Activated gamma-delta T cell treated with anti-CD3 and anti-CD28 coated beads, Interleukin-2, amount 50 U/mL, for 16 hours (primary cell): Measurements from ENCODE around the gene PCDHGA1.
"Not testable (repeated sequence)": the region's sequence is repeated elsewhere in the genome, so short reads cannot be mapped to it uniquely, and the experiment has no call there.

Experiments used
- DNase-seq: peaks from one replicate; pipeline ENCODE4 v3.0.0-alpha.2; 2020; ENCODE audit warnings: low read depth

PCDHGA1 gene

DNA sequence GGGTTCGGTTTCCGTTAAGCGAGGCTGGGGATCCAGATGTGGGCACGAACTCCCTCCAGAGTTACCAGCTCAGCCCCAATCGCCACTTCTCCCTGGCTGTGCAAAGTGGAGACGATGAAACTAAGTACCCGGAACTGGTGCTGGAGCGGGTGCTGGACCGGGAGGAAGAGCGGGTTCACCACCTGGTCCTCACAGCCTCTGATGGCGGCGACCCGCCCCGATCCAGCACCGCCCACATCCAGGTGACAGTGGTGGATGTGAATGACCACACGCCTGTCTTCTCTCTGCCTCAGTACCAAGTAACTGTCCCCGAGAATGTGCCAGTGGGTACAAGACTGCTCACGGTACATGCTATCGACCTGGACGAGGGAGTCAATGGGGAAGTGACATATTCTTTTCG, 53.0 kb downstream of the PCDHGA1 start:
- DNase-seq, result no peak

DNA sequence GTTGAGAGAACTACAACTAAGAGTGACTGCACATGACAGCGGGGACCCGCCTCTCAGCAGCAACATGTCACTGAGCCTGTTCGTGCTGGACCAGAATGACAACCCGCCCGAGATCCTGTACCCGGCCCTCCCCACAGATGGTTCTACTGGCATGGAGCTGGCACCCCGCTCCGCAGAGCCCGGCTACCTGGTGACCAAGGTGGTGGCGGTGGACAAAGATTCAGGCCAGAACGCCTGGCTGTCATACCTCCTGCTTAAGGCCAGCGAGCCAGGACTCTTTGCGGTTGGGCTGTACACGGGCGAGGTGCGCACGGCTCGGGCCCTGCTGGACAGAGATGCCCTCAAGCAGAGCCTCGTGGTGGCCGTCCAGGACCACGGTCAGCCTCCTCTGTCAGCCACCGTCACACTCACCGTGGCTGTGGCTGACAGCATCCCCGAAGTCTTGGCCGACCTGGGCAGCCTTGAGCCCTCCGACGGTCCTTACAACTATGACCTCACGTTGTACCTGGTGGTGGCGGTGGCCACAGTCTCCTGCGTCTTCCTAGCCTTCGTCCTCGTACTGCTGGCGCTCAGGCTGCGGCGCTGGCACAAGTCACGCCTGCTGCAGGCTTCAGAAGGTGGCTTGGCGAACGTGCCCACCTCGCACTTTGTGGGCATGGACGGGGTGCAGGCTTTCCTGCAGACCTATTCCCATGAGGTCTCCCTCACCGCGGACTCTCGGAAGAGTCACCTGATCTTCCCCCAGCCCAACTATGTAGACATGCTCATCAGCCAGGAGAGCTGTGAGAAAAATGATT, 54.4 kb downstream of the PCDHGA1 start:
- DNase-seq, result no peak

DNA sequence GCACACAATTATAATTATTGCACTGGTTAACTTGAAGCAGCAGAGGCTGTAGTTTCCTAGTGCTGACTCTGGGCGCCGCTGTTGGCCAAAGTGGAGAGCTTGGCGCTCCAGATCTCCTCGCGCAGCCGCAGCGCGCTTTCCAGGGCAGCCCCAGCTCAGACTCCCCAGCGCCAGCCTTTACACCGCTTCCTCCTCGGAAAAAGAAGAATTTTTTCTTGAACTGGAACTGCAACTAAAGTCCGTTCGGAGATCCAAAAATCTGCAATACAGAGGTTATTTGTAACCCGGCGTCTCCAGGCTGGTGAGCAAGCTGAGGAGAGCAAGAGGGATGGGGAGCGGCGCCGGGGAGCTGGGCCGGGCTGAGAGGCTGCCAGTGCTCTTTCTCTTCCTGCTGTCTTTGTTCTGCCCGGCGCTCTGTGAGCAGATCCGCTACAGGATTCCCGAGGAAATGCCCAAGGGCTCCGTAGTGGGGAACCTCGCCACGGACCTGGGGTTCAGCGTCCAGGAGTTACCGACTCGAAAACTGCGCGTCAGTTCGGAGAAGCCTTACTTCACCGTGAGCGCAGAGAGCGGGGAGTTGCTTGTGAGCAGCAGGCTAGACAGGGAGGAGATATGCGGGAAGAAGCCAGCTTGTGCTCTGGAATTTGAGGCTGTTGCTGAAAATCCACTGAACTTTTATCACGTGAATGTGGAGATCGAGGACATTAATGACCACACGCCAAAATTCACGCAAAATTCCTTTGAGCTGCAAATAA, 57.4 kb downstream of the PCDHGA1 start, which contains the start of gene PCDHGB4:
Gene PCDHGB4, plus strand, starts transcription at position 142 of the 755 bp plus-strand sequence. Its CDS starts 187 bp downstream, at position 329.
- DNase-seq, result not testable (repeated sequence)

DNA sequence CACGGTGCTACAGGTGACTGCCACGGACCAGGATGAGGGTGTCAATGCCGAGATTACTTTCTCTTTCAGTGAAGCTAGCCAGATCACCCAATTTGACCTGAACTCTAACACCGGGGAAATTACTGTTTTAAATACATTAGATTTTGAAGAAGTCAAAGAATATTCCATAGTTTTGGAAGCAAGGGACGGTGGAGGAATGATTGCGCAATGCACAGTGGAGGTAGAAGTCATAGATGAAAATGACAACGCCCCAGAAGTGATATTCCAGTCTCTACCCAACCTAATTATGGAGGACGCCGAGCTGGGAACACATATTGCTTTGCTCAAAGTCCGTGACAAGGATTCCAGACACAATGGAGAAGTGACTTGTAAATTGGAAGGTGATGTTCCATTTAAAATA, 58.3 kb downstream of the PCDHGA1 start:
- no peak for DNase-seq

DNA sequence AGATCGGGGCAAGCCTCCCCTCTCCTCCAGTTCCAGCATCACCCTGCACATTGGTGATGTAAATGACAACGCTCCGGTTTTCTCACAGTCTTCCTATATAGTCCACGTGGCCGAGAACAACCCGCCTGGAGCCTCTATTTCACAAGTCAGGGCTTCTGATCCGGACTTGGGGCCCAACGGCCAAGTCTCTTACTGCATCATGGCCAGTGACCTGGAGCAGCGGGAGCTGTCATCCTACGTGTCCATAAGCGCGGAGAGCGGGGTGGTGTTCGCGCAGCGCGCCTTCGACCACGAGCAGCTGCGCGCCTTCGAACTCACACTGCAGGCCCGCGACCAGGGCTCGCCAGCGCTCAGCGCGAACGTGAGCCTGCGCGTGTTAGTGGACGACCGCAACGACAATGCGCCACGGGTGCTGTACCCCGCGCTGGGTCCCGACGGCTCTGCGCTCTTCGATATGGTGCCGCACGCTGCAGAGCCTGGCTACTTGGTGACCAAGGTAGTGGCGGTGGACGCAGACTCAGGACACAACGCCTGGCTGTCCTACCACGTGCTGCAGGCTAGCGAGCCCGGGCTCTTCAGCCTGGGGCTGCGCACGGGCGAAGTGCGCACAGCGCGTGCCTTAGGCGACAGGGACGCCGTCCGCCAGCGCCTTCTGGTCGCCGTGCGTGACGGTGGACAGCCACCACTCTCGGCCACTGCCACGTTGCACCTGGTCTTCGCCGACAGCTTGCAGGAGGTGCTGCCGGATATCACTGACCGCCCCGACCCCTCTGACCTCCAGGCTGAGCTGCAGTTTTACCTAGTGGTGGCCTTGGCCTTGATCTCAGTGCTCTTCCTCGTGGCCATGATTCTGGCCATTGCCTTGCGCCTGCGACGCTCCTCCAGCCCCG, 59.1 kb downstream of the PCDHGA1 start:
- DNase-seq, result no peak

DNA sequence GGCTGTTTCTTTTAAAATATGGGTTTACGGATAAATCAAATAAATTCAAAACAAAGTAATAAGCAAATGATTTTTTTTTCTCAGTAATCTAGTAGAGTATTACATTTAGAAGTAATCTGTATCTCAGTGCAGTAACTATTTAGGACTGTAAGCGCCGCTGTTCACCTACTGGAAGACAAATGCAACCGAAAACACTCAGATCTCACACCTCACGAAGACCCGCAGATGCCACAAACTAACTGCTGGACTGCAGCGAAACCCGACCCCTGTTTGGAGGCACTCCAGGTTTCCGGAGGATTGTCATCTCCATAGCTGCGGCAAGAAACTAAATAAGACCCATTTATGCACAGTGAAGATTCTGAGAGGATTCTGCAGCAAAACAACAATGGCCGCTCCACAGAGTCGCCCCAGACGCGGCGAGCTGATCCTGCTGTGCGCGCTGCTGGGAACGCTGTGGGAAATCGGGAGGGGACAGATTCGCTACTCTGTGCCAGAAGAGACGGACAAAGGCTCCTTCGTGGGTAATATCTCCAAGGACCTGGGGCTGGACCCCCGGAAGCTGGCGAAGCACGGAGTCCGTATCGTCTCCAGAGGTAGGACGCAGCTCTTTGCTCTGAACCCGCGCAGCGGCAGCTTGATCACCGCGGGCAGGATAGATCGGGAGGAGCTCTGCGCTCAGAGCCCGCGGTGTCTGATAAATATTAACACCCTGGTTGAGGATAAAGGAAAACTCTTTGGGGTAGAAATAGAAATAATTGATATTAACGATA, 62.3 kb downstream of the PCDHGA1 start, which contains the start of gene PCDHGA8:
Gene PCDHGA8, plus strand, starts transcription at position 205 of the 770 bp plus-strand sequence. Its CDS starts 181 bp downstream, at position 386.
- no peak for DNase-seq

DNA sequence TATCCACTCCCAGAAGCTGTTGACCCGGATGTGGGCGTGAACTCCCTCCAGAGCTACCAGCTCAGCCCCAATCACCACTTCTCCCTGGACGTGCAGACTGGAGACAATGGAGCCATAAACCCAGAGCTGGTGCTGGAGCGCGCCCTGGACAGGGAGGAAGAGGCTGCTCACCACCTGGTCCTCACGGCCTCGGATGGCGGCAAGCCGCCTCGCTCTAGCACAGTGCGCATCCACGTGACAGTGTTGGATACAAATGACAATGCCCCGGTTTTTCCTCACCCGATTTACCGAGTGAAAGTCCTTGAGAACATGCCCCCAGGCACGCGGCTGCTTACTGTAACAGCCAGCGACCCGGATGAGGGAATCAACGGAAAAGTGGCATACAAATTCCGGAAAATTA, 63.0 kb downstream of the PCDHGA1 start:
- DNase-seq, result no peak

DNA sequence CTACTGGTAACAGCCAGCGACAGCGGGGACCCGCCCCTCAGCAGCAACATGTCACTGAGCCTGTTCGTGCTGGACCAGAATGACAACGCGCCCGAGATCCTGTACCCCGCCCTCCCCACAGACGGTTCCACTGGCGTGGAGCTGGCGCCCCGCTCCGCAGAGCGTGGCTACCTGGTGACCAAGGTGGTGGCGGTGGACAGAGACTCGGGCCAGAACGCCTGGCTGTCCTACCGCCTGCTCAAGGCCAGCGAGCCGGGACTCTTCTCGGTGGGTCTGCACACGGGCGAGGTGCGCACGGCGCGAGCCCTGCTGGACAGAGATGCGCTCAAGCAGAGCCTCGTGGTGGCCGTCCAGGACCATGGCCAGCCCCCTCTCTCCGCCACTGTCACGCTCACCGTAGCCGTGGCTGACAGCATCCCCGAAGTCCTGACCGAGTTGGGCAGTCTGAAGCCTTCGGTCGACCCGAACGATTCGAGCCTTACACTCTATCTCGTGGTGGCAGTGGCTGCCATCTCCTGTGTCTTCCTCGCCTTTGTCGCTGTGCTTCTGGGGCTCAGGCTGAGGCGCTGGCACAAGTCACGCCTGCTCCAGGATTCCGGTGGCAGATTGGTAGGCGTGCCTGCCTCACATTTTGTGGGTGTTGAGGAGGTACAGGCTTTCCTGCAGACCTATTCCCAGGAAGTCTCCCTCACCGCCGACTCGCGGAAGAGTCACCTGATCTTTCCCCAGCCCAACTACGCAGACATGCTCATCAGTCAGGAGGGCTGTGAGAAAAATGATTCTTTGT, 64.3 kb downstream of the PCDHGA1 start:
- not testable (repeated sequence) for DNase-seq

DNA sequence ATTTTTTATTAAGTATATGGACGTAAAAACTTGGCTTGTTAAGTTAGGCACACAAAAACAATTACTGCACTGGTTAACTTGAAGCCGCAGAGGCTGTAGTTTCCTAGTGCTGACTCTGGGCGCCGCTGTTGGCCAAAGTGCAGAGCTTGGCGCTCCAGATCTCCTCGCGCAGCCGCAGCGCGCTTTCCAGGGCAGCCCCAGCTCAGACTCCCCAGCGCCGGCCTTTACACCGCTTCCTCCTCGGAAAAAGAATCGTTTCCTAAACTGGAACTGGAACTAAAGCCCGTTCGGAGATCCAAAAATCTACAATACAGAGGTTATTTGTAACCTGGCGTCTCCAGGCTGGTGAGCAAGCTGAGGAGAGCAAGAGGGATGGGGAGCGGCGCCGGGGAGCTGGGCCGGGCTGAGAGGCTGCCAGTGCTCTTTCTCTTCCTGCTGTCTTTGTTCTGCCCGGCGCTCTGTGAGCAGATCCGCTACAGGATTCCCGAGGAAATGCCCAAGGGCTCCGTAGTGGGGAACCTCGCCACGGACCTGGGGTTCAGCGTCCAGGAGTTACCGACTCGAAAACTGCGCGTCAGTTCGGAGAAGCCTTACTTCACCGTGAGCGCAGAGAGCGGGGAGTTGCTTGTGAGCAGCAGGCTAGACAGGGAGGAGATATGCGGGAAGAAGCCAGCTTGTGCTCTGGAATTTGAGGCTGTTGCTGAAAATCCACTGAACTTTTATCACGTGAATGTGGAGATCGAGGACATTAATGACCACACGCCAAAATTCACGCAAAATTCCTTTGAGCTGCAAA, 67.6 kb downstream of the PCDHGA1 start, which contains the start of gene PCDHGB5:
Gene PCDHGB5, plus strand, starts transcription at position 192 of the 796 bp plus-strand sequence. Its CDS starts 181 bp downstream, at position 373.
- not testable (repeated sequence) for DNase-seq

DNA sequence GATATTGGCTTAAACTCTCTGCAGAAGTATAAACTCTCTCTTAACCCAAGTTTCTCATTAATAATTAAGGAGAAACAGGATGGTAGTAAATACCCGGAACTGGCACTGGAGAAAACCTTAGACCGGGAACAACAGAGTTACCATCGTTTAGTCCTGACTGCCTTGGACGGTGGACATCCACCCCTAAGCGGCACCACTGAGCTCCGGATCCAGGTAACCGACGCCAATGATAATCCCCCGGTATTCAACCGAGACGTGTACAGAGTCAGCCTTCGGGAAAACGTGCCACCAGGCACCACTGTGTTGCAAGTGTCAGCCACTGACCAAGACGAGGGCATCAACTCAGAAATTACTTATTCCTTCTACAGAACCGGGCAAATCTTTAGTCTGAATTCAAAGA, 68.3 kb downstream of the PCDHGA1 start:
- no peak for DNase-seq

DNA sequence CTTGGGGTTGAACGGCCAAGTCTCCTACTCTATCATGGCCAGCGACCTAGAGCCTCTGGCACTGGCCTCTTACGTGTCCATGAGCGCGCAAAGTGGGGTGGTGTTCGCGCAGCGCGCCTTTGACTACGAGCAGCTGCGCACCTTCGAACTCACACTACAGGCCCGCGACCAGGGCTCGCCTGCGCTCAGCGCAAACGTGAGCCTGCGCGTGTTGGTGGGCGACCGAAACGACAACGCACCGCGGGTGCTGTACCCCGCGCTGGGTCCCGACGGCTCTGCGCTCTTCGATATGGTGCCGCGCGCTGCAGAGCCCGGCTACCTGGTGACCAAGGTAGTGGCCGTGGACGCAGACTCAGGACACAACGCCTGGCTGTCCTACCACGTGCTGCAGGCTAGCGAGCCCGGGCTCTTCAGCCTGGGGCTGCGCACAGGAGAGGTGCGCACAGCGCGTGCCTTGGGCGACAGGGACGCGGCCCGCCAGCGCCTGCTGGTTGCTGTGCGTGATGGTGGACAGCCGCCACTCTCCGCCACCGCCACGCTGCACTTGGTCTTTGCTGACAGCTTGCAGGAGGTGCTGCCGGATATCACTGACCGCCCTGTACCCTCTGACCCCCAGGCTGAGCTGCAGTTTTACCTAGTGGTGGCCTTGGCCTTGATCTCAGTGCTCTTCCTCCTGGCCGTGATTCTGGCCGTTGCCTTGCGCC, 69.4 kb downstream of the PCDHGA1 start:
- no peak for DNase-seq

DNA sequence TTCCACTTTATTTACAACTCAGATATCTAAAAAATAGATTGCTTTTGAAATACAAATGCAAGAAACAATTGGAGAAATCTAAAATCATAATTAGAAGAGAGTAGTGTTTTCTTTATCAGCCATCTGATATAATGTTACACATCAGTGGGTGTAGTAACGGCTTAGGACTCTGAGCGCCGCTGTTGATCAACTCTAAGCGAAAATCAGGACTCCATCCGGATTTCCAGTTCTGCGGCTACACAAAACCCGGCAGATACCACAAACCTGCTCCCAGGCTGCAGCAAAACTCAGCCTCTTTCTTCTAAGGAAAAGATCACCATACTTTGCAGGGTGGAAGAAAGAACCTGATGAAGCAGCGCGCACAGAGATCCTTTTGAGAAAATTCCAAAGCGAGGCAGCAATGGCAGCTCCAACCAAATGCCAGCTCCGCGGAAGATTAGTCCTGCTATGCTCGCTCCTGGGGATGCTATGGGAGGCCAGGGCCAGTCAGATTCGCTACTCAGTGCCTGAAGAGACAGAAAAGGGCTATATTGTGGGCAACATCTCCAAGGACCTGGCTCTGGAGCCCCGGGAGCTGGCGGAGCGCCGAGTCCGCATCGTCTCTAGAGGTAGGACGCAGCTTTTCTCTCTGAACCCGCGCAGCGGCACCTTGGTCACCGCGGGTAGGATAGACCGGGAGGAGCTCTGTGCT, 72.4 kb downstream of the PCDHGA1 start, which contains the start of gene PCDHGA9:
Gene PCDHGA9, plus strand, starts transcription at position 226 of the 691 bp plus-strand sequence. Its CDS starts 175 bp downstream, at position 401.
- DNase-seq, result no peak

DNA sequence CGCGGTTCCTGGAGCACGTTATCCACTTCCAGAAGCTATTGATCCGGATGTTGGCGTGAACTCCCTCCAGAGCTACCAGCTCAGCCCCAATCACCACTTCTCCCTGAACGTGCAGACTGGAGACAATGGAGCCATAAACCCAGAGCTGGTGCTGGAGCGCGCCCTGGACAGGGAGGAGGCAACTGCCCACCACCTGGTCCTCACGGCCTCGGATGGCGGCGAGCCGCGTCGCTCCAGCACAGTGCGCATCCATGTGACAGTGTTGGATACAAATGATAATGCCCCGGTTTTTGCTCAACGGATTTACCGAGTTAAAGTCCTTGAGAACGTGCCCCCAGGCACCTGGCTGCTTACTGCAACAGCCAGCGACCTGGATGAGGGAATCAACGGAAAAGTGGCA, 73.1 kb downstream of the PCDHGA1 start:
- no peak for DNase-seq

DNA sequence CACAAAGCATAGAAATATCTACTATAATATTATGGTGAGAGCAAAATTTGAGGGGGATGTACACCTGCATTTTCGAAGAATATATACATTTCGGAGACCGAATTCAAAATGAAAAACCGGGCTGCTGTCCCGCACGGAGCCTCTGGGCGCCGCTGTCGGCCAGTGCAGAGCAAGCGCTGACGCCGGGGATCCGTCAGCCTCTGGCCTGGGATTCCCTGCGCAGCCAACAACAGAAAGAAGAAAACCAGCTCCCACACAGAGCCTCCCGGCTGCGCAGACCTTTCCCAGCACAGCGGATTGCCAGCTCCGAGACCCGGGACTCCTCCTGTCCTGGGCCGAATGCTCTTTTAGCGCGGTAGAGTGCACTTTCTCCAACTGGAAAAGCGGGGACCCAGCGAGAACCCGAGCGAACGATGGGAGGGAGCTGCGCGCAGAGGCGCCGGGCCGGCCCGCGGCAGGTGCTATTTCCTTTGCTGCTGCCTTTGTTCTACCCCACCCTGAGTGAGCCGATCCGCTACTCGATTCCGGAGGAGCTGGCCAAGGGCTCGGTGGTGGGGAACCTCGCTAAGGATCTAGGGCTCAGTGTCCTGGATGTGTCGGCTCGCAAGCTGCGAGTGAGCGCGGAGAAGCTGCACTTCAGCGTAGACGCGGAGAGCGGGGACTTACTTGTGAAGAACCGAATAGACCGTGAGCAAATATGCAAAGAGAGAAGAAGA, 77.6 kb downstream of the PCDHGA1 start, which contains the start of gene PCDHGB6:
Gene PCDHGB6, plus strand, starts transcription at position 232 of the 716 bp plus-strand sequence. Its CDS starts 182 bp downstream, at position 414.
- DNase-seq, result not testable (repeated sequence)

DNA sequence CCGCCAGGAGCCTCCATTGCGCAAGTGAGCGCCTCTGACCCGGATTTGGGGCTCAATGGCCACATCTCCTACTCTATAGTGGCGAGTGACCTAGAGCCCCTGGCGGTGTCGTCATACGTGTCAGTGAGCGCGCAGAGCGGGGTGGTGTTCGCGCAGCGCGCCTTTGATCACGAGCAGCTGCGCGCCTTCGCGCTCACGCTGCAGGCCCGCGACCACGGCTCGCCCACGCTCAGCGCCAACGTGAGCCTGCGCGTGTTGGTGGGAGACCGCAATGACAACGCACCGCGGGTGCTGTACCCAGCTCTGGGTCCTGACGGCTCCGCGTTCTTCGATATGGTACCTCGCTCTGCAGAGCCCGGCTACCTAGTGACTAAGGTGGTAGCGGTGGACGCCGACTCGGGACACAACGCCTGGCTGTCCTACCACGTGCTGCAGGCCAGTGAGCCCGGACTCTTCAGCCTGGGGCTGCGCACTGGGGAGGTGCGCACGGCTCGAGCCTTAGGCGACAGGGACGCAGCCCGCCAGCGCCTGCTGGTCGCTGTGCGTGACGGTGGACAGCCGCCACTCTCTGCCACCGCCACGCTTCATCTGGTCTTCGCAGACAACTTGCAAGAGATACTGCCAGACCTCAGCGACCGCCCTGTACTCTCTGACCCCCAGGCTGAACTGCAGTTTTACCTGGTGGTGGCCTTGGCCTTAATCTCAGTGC, 79.4 kb downstream of the PCDHGA1 start:
- DNase-seq, result no peak

DNA sequence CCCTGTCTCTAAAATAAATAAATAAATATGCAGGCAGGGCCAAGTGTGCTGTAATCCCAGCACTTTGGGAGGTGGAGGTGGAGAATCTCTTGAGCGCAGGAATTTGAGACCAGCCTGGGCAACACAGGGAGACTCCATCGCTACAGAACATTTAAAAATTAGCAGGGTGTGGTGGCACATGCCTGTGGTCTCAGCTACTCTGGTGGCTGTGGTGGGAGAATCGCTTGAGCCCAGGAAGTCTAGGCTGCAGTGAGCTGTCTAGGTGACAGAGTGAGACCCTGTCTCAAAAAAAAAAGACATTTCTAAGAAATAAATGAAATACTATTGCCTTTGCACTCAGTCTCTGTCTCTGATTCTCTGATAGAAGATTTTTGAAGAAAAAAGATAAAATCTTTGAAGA, 81.3 kb downstream of the PCDHGA1 start:
- DNase-seq, result no peak
